ENCODE results near the gene KIDINS220. TPM values are rescaled to one million over a fixed set of nuclear protein-coding genes. Genes with fewer than 3 reads are reported as not detected.

Gene KIDINS220
- total and polyA plus RNA-seq, 4 donors, result 8.1 to 50.9 (median 30.8) TPM

DNA sequence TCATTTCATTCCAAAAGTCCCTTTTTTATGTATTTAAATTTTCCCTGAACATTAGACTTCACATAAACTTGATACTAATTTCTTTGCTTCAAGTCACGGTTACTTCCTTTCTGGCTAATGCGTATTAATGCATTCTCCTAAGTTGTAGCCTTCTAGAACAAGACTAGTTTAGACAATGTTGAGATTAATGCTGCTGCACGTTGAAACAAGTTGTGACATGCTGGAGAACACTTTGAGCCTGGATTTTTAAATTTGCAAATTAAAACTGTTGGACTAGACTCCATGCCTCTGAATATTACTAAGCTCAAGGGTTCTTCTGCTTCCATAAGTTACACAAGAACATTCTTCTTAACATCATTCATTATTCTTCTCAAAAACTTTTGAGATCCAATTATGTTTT, 126.5 kb downstream of the KIDINS220 start:
- no peaks in the 10 kb centered on the region for H3K36me3 ChIP-seq (ENCODE audit: control insufficient read depth in 4 of 4, insufficient read depth in 3 of 4, low read depth in 1 of 4, low read length in 3 of 4)
- 79% methylated on average over 3 of the region's 3 CpGs for WGBS
- no peaks in the 10 kb centered on the region for H3K9me3 ChIP-seq (ENCODE audit: control insufficient read depth in 4 of 4, low read length in 3 of 4)
- TF ChIP-seq SP1 (IDR thresholded peaks at IDR 0.05) (no peak), JUND (IDR thresholded peaks at IDR 0.05) (no peak)
- TF ChIP-seq, protein P1, sequence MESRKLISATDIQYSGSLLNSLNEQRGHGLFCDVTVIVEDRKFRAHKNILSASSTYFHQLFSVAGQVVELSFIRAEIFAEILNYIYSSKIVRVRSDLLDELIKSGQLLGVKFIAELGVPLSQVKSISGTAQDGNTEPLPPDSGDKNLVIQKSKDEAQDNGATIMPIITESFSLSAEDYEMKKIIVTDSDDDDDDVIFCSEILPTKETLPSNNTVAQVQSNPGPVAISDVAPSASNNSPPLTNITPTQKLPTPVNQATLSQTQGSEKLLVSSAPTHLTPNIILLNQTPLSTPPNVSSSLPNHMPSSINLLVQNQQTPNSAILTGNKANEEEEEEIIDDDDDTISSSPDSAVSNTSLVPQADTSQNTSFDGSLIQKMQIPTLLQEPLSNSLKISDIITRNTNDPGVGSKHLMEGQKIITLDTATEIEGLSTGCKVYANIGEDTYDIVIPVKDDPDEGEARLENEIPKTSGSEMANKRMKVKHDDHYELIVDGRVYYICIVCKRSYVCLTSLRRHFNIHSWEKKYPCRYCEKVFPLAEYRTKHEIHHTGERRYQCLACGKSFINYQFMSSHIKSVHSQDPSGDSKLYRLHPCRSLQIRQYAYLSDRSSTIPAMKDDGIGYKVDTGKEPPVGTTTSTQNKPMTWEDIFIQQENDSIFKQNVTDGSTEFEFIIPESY (IDR thresholded peaks at IDR 0.05), result no peak
- DNase-seq (ENCODE audit: low spot score), result no peak
- no peaks in the 10 kb centered on the region for H3K27me3 ChIP-seq (ENCODE audit: control insufficient read depth in 4 of 4, insufficient read depth in 4 of 4, low read length in 3 of 4)
- no peak overlapping the region for H3K9ac ChIP-seq (ENCODE audit: low read depth in 1 of 2, low read length in 2 of 2)
- no peaks in the 10 kb centered on the region for H3K4me1 ChIP-seq (ENCODE audit: control insufficient read depth in 4 of 4, insufficient read depth in 4 of 4, low read length in 3 of 4)
- no peak overlapping the region for H3K4me3 ChIP-seq (ENCODE audit: low read depth in 1 of 3, low read length in 3 of 3)
- H3K27ac ChIP-seq (ENCODE audit: low read depth in 1 of 2, low read length in 2 of 2), result no peak overlapping the region

DNA sequence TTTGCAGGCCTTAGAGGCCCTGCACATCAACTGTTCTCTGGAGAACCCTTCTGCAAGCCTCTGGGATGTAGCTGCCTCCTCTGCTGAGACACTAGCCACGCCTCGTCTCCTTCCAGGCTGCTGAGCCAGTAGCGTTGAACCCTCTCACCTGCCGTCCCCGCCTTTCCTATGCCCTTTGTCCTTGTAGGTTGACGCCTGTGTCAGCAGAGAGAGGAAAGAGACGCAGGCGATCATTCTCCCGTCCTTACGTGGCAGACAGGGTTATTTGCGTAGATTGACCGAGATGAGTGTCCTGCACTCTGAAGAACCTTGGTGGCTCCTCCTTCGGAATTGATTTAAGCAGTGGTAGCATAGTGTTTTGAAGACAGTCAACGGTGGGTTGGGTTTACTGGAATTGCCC, 127.8 kb downstream of the KIDINS220 start:
- Histone ChIP-seq H3K4me3 (ENCODE audit: low read depth in 1 of 3, low read length in 3 of 3) (no peak overlapping the region), H3K27me3 (ENCODE audit: control insufficient read depth in 4 of 4, insufficient read depth in 4 of 4, low read length in 3 of 4) (no peaks in the 10 kb centered on the region), H3K27ac (ENCODE audit: low read depth in 1 of 2, low read length in 2 of 2) (no peak overlapping the region), H3K9me3 (ENCODE audit: control insufficient read depth in 4 of 4, low read length in 3 of 4) (no peaks in the 10 kb centered on the region), H3K4me1 (ENCODE audit: control insufficient read depth in 4 of 4, insufficient read depth in 4 of 4, low read length in 3 of 4) (no peaks in the 10 kb centered on the region), H3K36me3 (ENCODE audit: control insufficient read depth in 4 of 4, insufficient read depth in 3 of 4, low read depth in 1 of 4, low read length in 3 of 4) (no peaks in the 10 kb centered on the region), H3K9ac (ENCODE audit: low read depth in 1 of 2, low read length in 2 of 2) (no peak overlapping the region)
- WGBS, result 83% methylated on average over 14 of the region's 14 CpGs
- TF ChIP-seq FOXA2 (IDR thresholded peaks at IDR 0.05) (no peak), RXRA (IDR thresholded peaks at IDR 0.05) (no peak), HNF4A (conservative IDR thresholded peaks at IDR 0.05) (no peak), TAF1 (conservative IDR thresholded peaks at IDR 0.05) (no peak), FOXA1 (IDR thresholded peaks at IDR 0.05) (no peak), GABPA (IDR thresholded peaks at IDR 0.05 in 1 of 2, conservative IDR thresholded peaks at IDR 0.05 in 1 of 2) (no peak), RAD21 (IDR thresholded peaks at IDR 0.05) (no peak), EGR1 (IDR thresholded peaks at IDR 0.05; ENCODE audit: low read depth in 2 of 2) (no peak), NR2F2 (IDR thresholded peaks at IDR 0.05) (no peak), YY1 (IDR thresholded peaks at IDR 0.05) (no peak), JUND (IDR thresholded peaks at IDR 0.05) (no peak), SP1 (IDR thresholded peaks at IDR 0.05) (no peak), HNF4G (IDR thresholded peaks at IDR 0.05) (no peak)
- TF ChIP-seq, protein P2, sequence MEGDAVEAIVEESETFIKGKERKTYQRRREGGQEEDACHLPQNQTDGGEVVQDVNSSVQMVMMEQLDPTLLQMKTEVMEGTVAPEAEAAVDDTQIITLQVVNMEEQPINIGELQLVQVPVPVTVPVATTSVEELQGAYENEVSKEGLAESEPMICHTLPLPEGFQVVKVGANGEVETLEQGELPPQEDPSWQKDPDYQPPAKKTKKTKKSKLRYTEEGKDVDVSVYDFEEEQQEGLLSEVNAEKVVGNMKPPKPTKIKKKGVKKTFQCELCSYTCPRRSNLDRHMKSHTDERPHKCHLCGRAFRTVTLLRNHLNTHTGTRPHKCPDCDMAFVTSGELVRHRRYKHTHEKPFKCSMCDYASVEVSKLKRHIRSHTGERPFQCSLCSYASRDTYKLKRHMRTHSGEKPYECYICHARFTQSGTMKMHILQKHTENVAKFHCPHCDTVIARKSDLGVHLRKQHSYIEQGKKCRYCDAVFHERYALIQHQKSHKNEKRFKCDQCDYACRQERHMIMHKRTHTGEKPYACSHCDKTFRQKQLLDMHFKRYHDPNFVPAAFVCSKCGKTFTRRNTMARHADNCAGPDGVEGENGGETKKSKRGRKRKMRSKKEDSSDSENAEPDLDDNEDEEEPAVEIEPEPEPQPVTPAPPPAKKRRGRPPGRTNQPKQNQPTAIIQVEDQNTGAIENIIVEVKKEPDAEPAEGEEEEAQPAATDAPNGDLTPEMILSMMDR (IDR thresholded peaks at IDR 0.05; ENCODE audit: low read depth, low read length, missing input control), result no peak
- TF ChIP-seq, protein P3, sequence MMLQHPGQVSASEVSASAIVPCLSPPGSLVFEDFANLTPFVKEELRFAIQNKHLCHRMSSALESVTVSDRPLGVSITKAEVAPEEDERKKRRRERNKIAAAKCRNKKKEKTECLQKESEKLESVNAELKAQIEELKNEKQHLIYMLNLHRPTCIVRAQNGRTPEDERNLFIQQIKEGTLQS (IDR thresholded peaks at IDR 0.05), result no peak
- TF ChIP-seq, protein P4, sequence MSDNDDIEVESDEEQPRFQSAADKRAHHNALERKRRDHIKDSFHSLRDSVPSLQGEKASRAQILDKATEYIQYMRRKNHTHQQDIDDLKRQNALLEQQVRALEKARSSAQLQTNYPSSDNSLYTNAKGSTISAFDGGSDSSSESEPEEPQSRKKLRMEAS (IDR thresholded peaks at IDR 0.05), result no peak
- TF ChIP-seq, protein P1 (IDR thresholded peaks at IDR 0.05), result no peak
- TF ChIP-seq, protein P5, sequence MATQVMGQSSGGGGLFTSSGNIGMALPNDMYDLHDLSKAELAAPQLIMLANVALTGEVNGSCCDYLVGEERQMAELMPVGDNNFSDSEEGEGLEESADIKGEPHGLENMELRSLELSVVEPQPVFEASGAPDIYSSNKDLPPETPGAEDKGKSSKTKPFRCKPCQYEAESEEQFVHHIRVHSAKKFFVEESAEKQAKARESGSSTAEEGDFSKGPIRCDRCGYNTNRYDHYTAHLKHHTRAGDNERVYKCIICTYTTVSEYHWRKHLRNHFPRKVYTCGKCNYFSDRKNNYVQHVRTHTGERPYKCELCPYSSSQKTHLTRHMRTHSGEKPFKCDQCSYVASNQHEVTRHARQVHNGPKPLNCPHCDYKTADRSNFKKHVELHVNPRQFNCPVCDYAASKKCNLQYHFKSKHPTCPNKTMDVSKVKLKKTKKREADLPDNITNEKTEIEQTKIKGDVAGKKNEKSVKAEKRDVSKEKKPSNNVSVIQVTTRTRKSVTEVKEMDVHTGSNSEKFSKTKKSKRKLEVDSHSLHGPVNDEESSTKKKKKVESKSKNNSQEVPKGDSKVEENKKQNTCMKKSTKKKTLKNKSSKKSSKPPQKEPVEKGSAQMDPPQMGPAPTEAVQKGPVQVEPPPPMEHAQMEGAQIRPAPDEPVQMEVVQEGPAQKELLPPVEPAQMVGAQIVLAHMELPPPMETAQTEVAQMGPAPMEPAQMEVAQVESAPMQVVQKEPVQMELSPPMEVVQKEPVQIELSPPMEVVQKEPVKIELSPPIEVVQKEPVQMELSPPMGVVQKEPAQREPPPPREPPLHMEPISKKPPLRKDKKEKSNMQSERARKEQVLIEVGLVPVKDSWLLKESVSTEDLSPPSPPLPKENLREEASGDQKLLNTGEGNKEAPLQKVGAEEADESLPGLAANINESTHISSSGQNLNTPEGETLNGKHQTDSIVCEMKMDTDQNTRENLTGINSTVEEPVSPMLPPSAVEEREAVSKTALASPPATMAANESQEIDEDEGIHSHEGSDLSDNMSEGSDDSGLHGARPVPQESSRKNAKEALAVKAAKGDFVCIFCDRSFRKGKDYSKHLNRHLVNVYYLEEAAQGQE (IDR thresholded peaks at IDR 0.05), result no peak
- no peak for DNase-seq (ENCODE audit: low spot score)
